Esophagus muscularis mucosa (tissue), 4 donors: Measurements from ENCODE around the gene SLC25A10.

Source experiments
- CTCF ChIP-seq, 3 experiments: fragments of 200-600 bp in 2 of 3; fragments of 450-650 bp in 1 of 3; sonication (generic) in 2 of 3; IDR thresholded peaks; one replicate each; pipeline ENCODE4 v1.5.1; 2017 to 2019; ENCODE audit warnings: antibody characterized with exemption in 3 of 3, mild to moderate bottlenecking in 2 of 3, moderate library complexity in 1 of 3
- EP300 ChIP-seq: sonication (generic); formaldehyde crosslinking; IDR thresholded peaks from one replicate; pipeline ENCODE4 v1.6.1; 2017; ENCODE audit warnings: antibody characterized with exemption
- POLR2A ChIP-seq: fragments of 450-650 bp; IDR thresholded peaks from one replicate; pipeline ENCODE4 v1.6.1; 2017; ENCODE audit warnings: antibody characterized with exemption, moderate library complexity, mild to moderate bottlenecking, low read depth
- POLR2AphosphoS5 ChIP-seq, 2 donors: sonication (generic); formaldehyde crosslinking; IDR thresholded peaks; one replicate each; pipeline ENCODE4 v1.6.1; 2017; ENCODE audit warnings: antibody characterized with exemption in 2 of 2

DNA sequence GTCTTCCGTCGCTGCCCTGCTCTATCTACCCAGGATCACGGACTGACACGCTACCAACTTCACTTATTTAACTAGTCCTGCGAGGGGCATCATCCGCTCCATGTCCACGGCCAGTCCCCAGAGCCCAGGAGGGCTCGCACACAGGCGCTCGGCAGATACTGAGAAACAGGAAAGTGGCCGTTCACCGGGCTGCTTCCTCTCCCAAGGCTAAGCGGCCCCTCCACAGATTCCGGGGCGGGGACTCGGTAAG is 46.1 kb upstream of the SLC25A10 start:
- TF ChIP-seq CTCF (IDR thresholded peaks at IDR 0.05) (no peak), POLR2A (no peak), EP300 (no peak), POLR2AphosphoS5 (IDR thresholded peaks at IDR 0.05) (no peak)
